IPS-15b (cell line): Measurements from ENCODE around the gene CILP2.

Experiments used
- H3K27me3 ChIP-seq: one replicate; pipeline ENCODE4 v1.6.1; 2013; ENCODE audit warnings: low read length; ENCODE audit not compliant: control insufficient read depth, insufficient read depth
- H3K36me3 ChIP-seq: one replicate; pipeline ENCODE4 v1.6.1; 2013; ENCODE audit warnings: low read length; ENCODE audit not compliant: control insufficient read depth, insufficient read depth
- H3K4me1 ChIP-seq: one replicate; pipeline ENCODE4 v1.6.1; 2013; ENCODE audit warnings: mild to moderate bottlenecking, low read length; ENCODE audit not compliant: control insufficient read depth, insufficient read depth
- H3K4me3 ChIP-seq: one replicate; pipeline ENCODE4 v1.5.1; 2013; ENCODE audit warnings: low read depth, low read length
- H3K9ac ChIP-seq: one replicate; pipeline ENCODE4 v1.6.1; 2013; ENCODE audit warnings: low read depth, mild to moderate bottlenecking, low read length
- H3K9me3 ChIP-seq: one replicate; pipeline ENCODE4 v1.6.1; 2013; ENCODE audit warnings: mild to moderate bottlenecking, low read length; ENCODE audit not compliant: control insufficient read depth, insufficient read depth

The CILP2 gene

GRCh38 chr19:19527674-19528625, 10.1 kb upstream of the CILP2 start:
- H3K36me3 ChIP-seq = peaks cover 24% of the 10 kb centered on the region
- no peak overlapping the region for H3K9ac ChIP-seq

GRCh38 chr19:19528721-19529490, 9.2 kb upstream of the CILP2 start, which contains the start of gene YJEFN3:
Gene YJEFN3 (plus strand): TSS chr19:19528911. CDS start chr19:19528933, 22 bp downstream.
- H3K36me3 ChIP-seq = peaks cover 24% of the 10 kb centered on the region
- H3K27me3 ChIP-seq = no peaks in the 10 kb centered on the region
- H3K9me3 ChIP-seq = no peaks in the 10 kb centered on the region
- H3K4me3 ChIP-seq = no peak within 1 kb of the TSS
- no peak within 1 kb of the TSS for H3K9ac ChIP-seq
- no peaks in the 10 kb centered on the region for H3K4me1 ChIP-seq

More at GRCh38 chr19:19527674-19528625, 10.1 kb upstream of the CILP2 start:
- no peaks in the 10 kb centered on the region for H3K9me3 ChIP-seq
- no peaks in the 10 kb centered on the region for H3K4me1 ChIP-seq
- H3K27me3 ChIP-seq = no peaks in the 10 kb centered on the region
- H3K4me3 ChIP-seq = no peak overlapping the region

GRCh38 chr19:19529783-19530422, 8.2 kb upstream of the CILP2 start:
- no peak overlapping the region for H3K9ac ChIP-seq
- H3K36me3 ChIP-seq = peaks cover 24% of the 10 kb centered on the region
- H3K9me3 ChIP-seq = no peaks in the 10 kb centered on the region

GRCh38 chr19:19530423-19530804, 7.7 kb upstream of the CILP2 start:
- Histone ChIP-seq H3K4me3 (no peak overlapping the region), H3K36me3 (peaks cover 24% of the 10 kb centered on the region), H3K9ac (no peak overlapping the region), H3K27me3 (peaks cover 4% of the 10 kb centered on the region), H3K9me3 (no peaks in the 10 kb centered on the region), H3K4me1 (no peaks in the 10 kb centered on the region)

More at GRCh38 chr19:19529783-19530422, 8.2 kb upstream of the CILP2 start:
- H3K4me1 ChIP-seq = no peaks in the 10 kb centered on the region
- peaks cover 4% of the 10 kb centered on the region for H3K27me3 ChIP-seq
- H3K4me3 ChIP-seq = no peak overlapping the region

GRCh38 chr19:19530889-19531288, 7.2 kb upstream of the CILP2 start:
- H3K9me3 ChIP-seq = no peaks in the 10 kb centered on the region

GRCh38 chr19:19531951-19532805, 5.9 kb upstream of the CILP2 start:
- peaks cover 4% of the 10 kb centered on the region for H3K27me3 ChIP-seq
- no peaks in the 10 kb centered on the region for H3K9me3 ChIP-seq
- no peaks in the 10 kb centered on the region for H3K4me1 ChIP-seq
- H3K36me3 ChIP-seq = peaks cover 17% of the 10 kb centered on the region
- no peak overlapping the region for H3K4me3 ChIP-seq
- H3K9ac ChIP-seq = no peak overlapping the region

More at GRCh38 chr19:19530889-19531288, 7.2 kb upstream of the CILP2 start:
- Histone ChIP-seq H3K36me3 (peaks cover 24% of the 10 kb centered on the region), H3K4me1 (no peaks in the 10 kb centered on the region), H3K4me3 (no peak overlapping the region), H3K27me3 (peaks cover 4% of the 10 kb centered on the region), H3K9ac (no peak overlapping the region)

- peaks cover 9% of the 10 kb centered on the region for H3K27me3 ChIP-seq
- H3K36me3 ChIP-seq = peaks cover 12% of the 10 kb centered on the region
- no peak overlapping the region for H3K9ac ChIP-seq
- H3K4me1 ChIP-seq = no peaks in the 10 kb centered on the region
- H3K4me3 ChIP-seq = no peak overlapping the region
- H3K9me3 ChIP-seq = no peaks in the 10 kb centered on the region
Measured at GRCh38 chr19:19532806-19533701, 5.0 kb upstream of the CILP2 start.

- Histone ChIP-seq H3K9me3 (no peaks in the 10 kb centered on the region), H3K9ac (no peak overlapping the region)
Measured at GRCh38 chr19:19533841-19534240, 4.2 kb upstream of the CILP2 start.

GRCh38 chr19:19534556-19535265, 3.4 kb upstream of the CILP2 start:
- H3K4me1 ChIP-seq = no peaks in the 10 kb centered on the region
- no peaks in the 10 kb centered on the region for H3K9me3 ChIP-seq
- peaks cover 1% of the 10 kb centered on the region for H3K36me3 ChIP-seq
- no peak overlapping the region for H3K4me3 ChIP-seq
- H3K27me3 ChIP-seq = peaks cover 22% of the 10 kb centered on the region
- H3K9ac ChIP-seq = no peak overlapping the region

More at GRCh38 chr19:19533841-19534240, 4.2 kb upstream of the CILP2 start:
- H3K4me1 ChIP-seq = no peaks in the 10 kb centered on the region
- H3K4me3 ChIP-seq = no peak overlapping the region
- peaks cover 7% of the 10 kb centered on the region for H3K36me3 ChIP-seq
- H3K27me3 ChIP-seq = peaks cover 14% of the 10 kb centered on the region
